GM21381 (cell line): ENCODE measurements around the gene MCF2L.

Experiments
- ATAC-seq: cut with Tn5 transposase; IDR thresholded peaks from one replicate; pipeline ENCODE4 v1.9.1; 2021; ENCODE audit warnings: mild to moderate bottlenecking, moderate library complexity; ENCODE audit not compliant: unreplicated experiment

Gene MCF2L

GRCh38 chr13:112961457-112962369 is 7.3 kb upstream of the MCF2L start:
- ATAC-seq: no peak

GRCh38 chr13:112962396-112962795 is 6.6 kb upstream of the MCF2L start:
- no peak for ATAC-seq

GRCh38 chr13:112962911-112963625 is 5.9 kb upstream of the MCF2L start:
- ATAC-seq: no peak

- ATAC-seq: no peak
Observed at GRCh38 chr13:112963641-112964040, 5.4 kb upstream of the MCF2L start.

- ATAC-seq: no peak
Observed at GRCh38 chr13:112964971-112965492, 4.0 kb upstream of the MCF2L start.

GRCh38 chr13:112965573-112966115 is 3.4 kb upstream of the MCF2L start:
- no peak for ATAC-seq

GRCh38 chr13:112966776-112967175 is 2.2 kb upstream of the MCF2L start:
- ATAC-seq: no peak

GRCh38 chr13:112967686-112968379 is 1.2 kb upstream of the MCF2L start:
- ATAC-seq: no peak

- no peak for ATAC-seq
Observed at GRCh38 chr13:112968380-112968909, 569 bp upstream of the MCF2L start.

- ATAC-seq: no peak
Observed at GRCh38 chr13:112969692-112970338, 801 bp downstream of the MCF2L start.

GRCh38 chr13:112970552-112971287 is 1.7 kb downstream of the MCF2L start:
- no peak for ATAC-seq

- no peak for ATAC-seq
Observed at GRCh38 chr13:112971288-112971643, 2.3 kb downstream of the MCF2L start.

- no peak for ATAC-seq
Observed at GRCh38 chr13:112972258-112972657, 3.2 kb downstream of the MCF2L start.

- ATAC-seq: no peak
Observed at GRCh38 chr13:112972867-112973576, 4.0 kb downstream of the MCF2L start.

- ATAC-seq: no peak
Observed at GRCh38 chr13:112973577-112973951, 4.5 kb downstream of the MCF2L start.

GRCh38 chr13:112974125-112974524 is 5.1 kb downstream of the MCF2L start:
- no peak for ATAC-seq

- ATAC-seq: no peak
Observed at GRCh38 chr13:112974671-112975070, 5.7 kb downstream of the MCF2L start.

GRCh38 chr13:112975401-112975939 is 6.5 kb downstream of the MCF2L start:
- no peak for ATAC-seq

- ATAC-seq: no peak
Observed at GRCh38 chr13:112976526-112976925, 7.5 kb downstream of the MCF2L start.
